AG04450 (cell line): ENCODE measurements around the gene RCOR2. TPM values are rescaled to one million over a fixed set of nuclear protein-coding genes. Genes with fewer than 3 reads are reported as not detected.

Experiments
- CTCF ChIA-PET: fragments of 300-600, 350-600 bp; formaldehyde crosslinking; extraction: SDS; loops from one replicate; lab custom pipeline; 2022; ENCODE audit warnings: antibody characterized with exemption, inconsistent platforms; lab: Charles Lee
- POLR2A ChIA-PET: fragments of 350-600 bp; formaldehyde crosslinking; extraction: SDS; loops from one replicate; lab custom pipeline; 2021; ENCODE audit warnings: antibody characterized with exemption, inconsistent platforms; lab: Yijun Ruan, JAX
- DNase-seq: peaks from one replicate; pipeline ENCODE4 v3.0.0-alpha.2; 2011; ENCODE audit warnings: low read depth, low spot score
- H3K27ac ChIP-seq: one replicate; pipeline ENCODE4 v1.5.1; 2012; ENCODE audit warnings: low read depth, low read length, control low read depth
- H3K27me3 ChIP-seq: one replicate; pipeline ENCODE4 v1.6.0; 2012; ENCODE audit warnings: low read length; ENCODE audit not compliant: control insufficient read depth, insufficient read depth
- H3K4me3 ChIP-seq: 2 replicates; pipeline ENCODE4 v1.5.1; 2011; ENCODE audit warnings: mild to moderate bottlenecking, low read depth, low read length, control low read depth
- H3K9me3 ChIP-seq: 2 replicates; pipeline ENCODE4 v1.5.1; 2012; ENCODE audit warnings: low read length; ENCODE audit not compliant: control insufficient read depth, insufficient read depth
- polyA plus RNA-seq: library from polyadenylated mRNA; depleted of rRNA; stranded (reverse); fragments of >200 nt; gene quantifications from 2 replicates; pipeline ENCODE4 v1.2.3, GENCODE V29; 2011
- TF ChIP-seq, protein P1 (sequence below): IDR thresholded peaks from 2 replicates; pipeline ENCODE4 v1.5.1; 2011; ENCODE audit warnings: low read depth, low read length, control low read depth, inconsistent platforms

The RCOR2 gene
- polyA plus RNA-seq, 1 experiment, result 4.4 TPM

DNA sequence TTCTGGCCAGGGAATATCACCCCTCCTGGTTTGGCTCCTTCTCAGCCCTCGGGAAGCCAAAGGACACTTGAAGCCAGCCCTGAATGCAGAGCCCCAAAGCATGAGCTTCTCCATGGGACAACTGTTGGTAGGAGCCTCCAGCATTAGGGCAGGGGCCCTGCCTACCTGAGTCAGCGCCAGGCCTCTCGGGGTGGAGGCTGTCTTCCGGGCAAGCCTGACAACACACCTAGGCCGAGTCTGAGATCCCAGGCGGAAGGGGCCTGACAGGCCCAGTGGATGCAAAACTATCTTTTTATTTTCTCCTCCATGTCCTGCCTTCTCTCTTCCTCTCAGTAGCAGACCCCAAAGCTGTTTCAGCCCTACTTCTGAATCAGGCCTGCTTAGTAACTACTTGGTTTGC lies 27.6 kb downstream of the RCOR2 start:
- no peaks in the 10 kb centered on the region for H3K9me3 ChIP-seq
- CTCF ChIA-PET, result no interaction called here
- TF ChIP-seq, protein P1, sequence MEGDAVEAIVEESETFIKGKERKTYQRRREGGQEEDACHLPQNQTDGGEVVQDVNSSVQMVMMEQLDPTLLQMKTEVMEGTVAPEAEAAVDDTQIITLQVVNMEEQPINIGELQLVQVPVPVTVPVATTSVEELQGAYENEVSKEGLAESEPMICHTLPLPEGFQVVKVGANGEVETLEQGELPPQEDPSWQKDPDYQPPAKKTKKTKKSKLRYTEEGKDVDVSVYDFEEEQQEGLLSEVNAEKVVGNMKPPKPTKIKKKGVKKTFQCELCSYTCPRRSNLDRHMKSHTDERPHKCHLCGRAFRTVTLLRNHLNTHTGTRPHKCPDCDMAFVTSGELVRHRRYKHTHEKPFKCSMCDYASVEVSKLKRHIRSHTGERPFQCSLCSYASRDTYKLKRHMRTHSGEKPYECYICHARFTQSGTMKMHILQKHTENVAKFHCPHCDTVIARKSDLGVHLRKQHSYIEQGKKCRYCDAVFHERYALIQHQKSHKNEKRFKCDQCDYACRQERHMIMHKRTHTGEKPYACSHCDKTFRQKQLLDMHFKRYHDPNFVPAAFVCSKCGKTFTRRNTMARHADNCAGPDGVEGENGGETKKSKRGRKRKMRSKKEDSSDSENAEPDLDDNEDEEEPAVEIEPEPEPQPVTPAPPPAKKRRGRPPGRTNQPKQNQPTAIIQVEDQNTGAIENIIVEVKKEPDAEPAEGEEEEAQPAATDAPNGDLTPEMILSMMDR, result no peak
- no peak overlapping the region for H3K27ac ChIP-seq
- no peaks in the 10 kb centered on the region for H3K27me3 ChIP-seq
- POLR2A ChIA-PET, result no interaction called here
- no peak overlapping the region for H3K4me3 ChIP-seq
- no peak for DNase-seq

DNA sequence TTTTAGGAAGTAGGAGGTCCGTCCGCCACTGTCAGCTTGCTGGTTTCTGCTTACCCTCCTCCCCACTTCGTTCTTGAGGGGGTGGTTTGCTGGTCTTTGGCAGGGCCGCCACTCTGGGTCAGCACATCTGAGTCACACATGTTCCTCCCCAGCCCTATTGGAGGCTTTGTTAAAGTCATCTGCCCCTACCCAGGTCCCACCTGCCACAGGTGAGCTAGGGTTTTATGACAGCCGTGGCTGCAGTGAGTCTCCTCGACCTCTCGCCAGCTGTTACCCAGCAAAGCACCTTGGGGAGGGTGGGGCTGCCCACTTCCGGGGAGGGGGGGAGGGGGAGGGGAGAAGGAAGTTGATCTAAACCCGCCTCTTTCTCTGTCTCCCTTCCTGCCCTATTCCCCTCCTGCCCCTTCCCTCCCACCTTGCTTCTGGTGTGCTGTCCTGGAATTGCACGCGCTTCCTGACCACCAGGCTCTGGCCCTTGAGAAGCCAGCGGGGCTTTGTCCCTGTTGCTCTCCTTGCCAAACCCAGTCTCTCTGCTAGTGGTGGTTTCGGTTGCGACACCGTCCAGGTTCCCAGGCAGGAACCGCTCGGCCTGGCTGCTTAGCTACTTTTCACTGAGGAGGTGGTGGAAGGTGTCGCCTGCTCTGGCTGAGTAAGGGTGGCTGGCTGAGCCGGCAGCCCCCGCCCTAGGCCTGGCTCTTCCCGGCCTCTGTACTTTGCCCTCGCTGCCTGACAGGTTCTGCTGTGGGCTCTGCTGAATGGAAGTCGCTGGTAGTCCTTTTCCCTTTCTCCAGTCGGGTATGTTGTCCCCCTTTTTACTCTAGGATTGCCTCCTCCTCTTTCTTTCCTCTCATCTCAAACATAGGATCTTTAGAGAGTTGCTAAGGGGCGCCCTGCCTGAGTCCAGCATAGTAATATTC lies 28.5 kb downstream of the RCOR2 start:
- DNase-seq, result no peak
- TF ChIP-seq, protein P1, result no peak
- Histone ChIP-seq H3K9me3 (no peaks in the 10 kb centered on the region), H3K4me3 (no peak overlapping the region), H3K27me3 (no peaks in the 10 kb centered on the region), H3K27ac (peak overlapping the region; percentile 11)
- POLR2A ChIA-PET, result no interaction called here
- CTCF ChIA-PET, result no interaction called here

DNA sequence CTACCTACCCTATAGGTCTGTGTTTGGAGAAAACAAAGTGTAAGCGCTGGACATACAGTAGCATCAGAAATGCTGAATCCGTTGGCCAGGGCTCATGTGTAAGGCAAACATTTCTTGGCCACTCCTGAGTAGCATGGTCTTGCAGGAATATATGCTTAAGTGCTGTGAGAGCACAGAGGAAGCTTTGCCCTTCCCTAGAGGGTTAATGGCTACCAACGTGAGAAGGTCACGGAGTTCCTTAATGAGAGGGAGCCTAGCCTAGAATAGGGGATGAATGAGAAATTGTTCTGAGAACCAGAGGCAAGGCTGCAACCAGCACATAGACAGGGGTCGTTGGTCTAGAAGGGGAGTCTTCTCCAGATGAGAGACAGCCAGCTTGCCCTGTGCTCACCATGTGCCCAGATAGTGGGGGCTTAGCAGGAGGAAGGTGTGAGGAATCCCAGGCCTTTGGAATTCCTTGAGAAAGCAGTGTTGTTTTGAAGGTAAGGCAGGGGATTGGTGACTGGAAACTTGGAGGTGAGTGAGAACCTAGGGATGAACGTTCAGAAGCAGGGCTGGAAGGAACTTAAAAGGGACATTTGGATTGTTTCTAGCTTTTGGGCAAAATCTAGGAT lies 29.5 kb downstream of the RCOR2 start:
- no peak for DNase-seq
- TF ChIP-seq, protein P1, result no peak
- POLR2A ChIA-PET, result interaction anchor here (0.6 kb wide), 1 partner anchor 66 kb away, joined by 3 read pairs; no protein-coding TSS in a partner anchor
- Histone ChIP-seq H3K4me3 (no peak overlapping the region), H3K9me3 (no peaks in the 10 kb centered on the region), H3K27me3 (no peaks in the 10 kb centered on the region), H3K27ac (no peak overlapping the region)
- CTCF ChIA-PET, result interaction anchor here (1.1 to 1.6 kb wide), 2 partner anchors 10 to 50 kb away, joined by 4 read pairs; no protein-coding TSS in a partner anchor

DNA sequence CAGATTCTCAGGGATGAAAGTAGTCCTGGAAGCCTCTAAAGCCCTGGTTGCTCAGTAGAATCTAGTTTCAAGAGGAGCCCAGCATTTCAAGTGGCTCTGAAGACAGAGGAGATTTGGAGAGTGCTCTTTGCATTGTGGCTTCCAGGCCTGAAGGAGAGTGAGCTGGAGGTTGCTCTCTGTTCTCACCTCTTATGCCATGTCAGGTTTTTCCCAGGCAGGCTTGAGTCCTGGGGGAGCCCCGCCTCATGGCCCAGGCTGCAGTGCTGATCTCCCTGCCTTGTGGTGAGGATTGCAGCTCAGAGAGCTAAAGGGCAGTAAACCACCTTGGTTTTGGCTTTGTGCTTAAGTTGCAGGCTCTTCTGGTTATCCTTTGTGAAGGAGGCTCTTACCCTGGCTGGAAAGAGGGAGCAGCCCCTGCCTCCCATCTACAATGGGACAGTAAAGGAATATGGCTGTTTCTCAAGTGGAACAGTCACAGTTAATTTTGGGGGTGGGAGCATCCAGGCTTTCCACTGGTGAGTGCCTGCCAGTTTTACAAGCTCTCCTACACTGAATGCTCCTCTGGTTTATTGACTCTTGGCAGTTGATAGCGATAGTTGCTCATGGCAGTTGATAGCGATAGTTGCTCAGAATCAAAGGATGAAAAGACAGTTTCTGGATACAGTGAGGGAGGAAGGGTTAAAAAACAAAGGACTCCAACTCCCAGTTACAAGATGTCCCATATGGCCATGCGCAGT lies 32.6 kb downstream of the RCOR2 start:
- Histone ChIP-seq H3K4me3 (no peak overlapping the region), H3K27ac (no peak overlapping the region), H3K9me3 (no peaks in the 10 kb centered on the region), H3K27me3 (no peaks in the 10 kb centered on the region)
- TF ChIP-seq, protein P1, result no peak
- ChIA-PET POLR2A (no interaction called here), CTCF (interaction anchor here (0.9 to 1.4 kb wide), 2 partner anchors 48 to 61 kb away, joined by 3 to 4 read pairs; no protein-coding TSS in a partner anchor)
- no peak for DNase-seq
